Panc1 (cell line): ENCODE data around the gene PLCG1. TPM values are rescaled to one million over a fixed set of nuclear protein-coding genes. Genes with fewer than 3 reads are reported as not detected.

ENCODE experiments used
- ATAC-seq: fragments of 200-7000 bp; cut with Tn5 transposase; 2 replicates; pipeline ENCODE4 v1.9.1; 2020; ENCODE audit warnings: mild to moderate bottlenecking, moderate library complexity
- BruUV-seq: library from RNA; stranded (reverse); fragments of 400-500 nt; replicated peaks from 2 replicates; lab custom pipeline; 2021; lab: Mats Ljungman, UMichigan
- CTCF ChIA-PET: fragments of 300-600 bp; sonication (Branson Sonifier 250); formaldehyde crosslinking; loops from one replicate; lab custom pipeline; 2022; ENCODE audit warnings: antibody characterized with exemption; lab: Charles Lee
- POLR2A ChIA-PET: fragments of 300-600 bp; sonication (Branson Sonifier 250); formaldehyde crosslinking; loops from one replicate; lab custom pipeline; 2022; ENCODE audit warnings: antibody characterized with exemption; lab: Charles Lee
- DNase-seq: peaks from one replicate; pipeline ENCODE4 v3.0.0-alpha.2; 2010; ENCODE audit warnings: low read depth, low spot score
- H3K27ac ChIP-seq: 2 replicates; pipeline ENCODE4 v1.5.1; 2011; ENCODE audit warnings: mild to moderate bottlenecking, low read length, inconsistent platforms
- H3K27me3 ChIP-seq: fragments of 200-500 bp; sonication (Bioruptor generic); 2 replicates; pipeline ENCODE4 v1.6.0; 2014; ENCODE audit warnings: low read length, inconsistent platforms; ENCODE audit not compliant: control insufficient read depth, insufficient read depth
- H3K36me3 ChIP-seq: fragments of 200-500 bp; sonication (Bioruptor generic); 2 replicates; pipeline ENCODE4 v1.5.1; 2014; ENCODE audit warnings: inconsistent platforms, mild to moderate bottlenecking, low read length, moderate library complexity; ENCODE audit not compliant: control insufficient read depth, insufficient read depth
- H3K4me1 ChIP-seq: 2 replicates; pipeline ENCODE4 v1.5.1; 2011; ENCODE audit warnings: inconsistent platforms, mild to moderate bottlenecking, low read length, moderate library complexity; ENCODE audit not compliant: control insufficient read depth, insufficient read depth
- H3K4me3 ChIP-seq, 2 experiments: 2 replicates each; pipeline ENCODE4 v1.5.1; 2011 to 2012; ENCODE audit warnings: low read depth in 2 of 2, low read length in 2 of 2, mild to moderate bottlenecking in 2 of 2, inconsistent platforms in 1 of 2, moderate library complexity in 1 of 2
- H3K9me3 ChIP-seq: fragments of 200-500 bp; sonication (Bioruptor generic); 2 replicates; pipeline ENCODE4 v1.5.1; 2014; ENCODE audit warnings: low read depth, mild to moderate bottlenecking, inconsistent platforms, low read length, moderate library complexity; ENCODE audit not compliant: control insufficient read depth, insufficient read depth
- POLR2AphosphoS5 ChIP-seq: IDR thresholded peaks from 2 replicates; pipeline ENCODE4 v1.6.1; 2012; ENCODE audit warnings: mild to moderate bottlenecking, low read depth, low read length, moderate library complexity
- SIN3A ChIP-seq: IDR thresholded peaks from 2 replicates; pipeline ENCODE4 v1.6.1; 2012; ENCODE audit warnings: low read depth, mild to moderate bottlenecking, low read length, moderate library complexity, borderline replicate concordance; ENCODE audit not compliant: insufficient read depth
- TCF7L2 ChIP-seq: IDR thresholded peaks from 2 replicates; pipeline ENCODE4 v1.6.1; 2011; ENCODE audit warnings: mild to moderate bottlenecking, low read depth, low read length, inconsistent platforms
- in situ Hi-C: cut with HindIII; loops from 2 replicates; pipeline ENCODE4 v1.10.0; 2016; ENCODE audit warnings: low sequenced_read_pairs, low pct_unique_long_range_greater_than_20kb
- intact Hi-C: fragments of 100-400 bp; cut with micrococcal nuclease; formaldehyde crosslinking; loops from one replicate; pipeline ENCODE4 v1.10.0; 2022; ENCODE audit not compliant: unreplicated experiment
- total RNA-seq: library from RNA; stranded (reverse); gene quantifications from one replicate; pipeline ENCODE4 v1.2.1, GENCODE V29; 2021; ENCODE audit not compliant: unreplicated experiment
- TF ChIP-seq, protein P1 (sequence below), 2 experiments: IDR thresholded peaks; 2 replicates each; pipeline ENCODE4 v1.6.1; 2011 to 2012; ENCODE audit warnings: low read depth in 2 of 2, control low read depth in 1 of 2, low read length in 1 of 2, mild to moderate bottlenecking in 1 of 2, moderate library complexity in 1 of 2; ENCODE audit not compliant: insufficient read depth in 1 of 2
- TF ChIP-seq, protein P2 (sequence below): fragments of 450-650 bp; IDR thresholded peaks from 2 replicates; pipeline ENCODE4 v1.5.1; 2017; ENCODE audit warnings: mild to moderate bottlenecking

Gene PLCG1
- total RNA-seq, 1 experiment from 2014 or later, result 159 TPM

DNA sequence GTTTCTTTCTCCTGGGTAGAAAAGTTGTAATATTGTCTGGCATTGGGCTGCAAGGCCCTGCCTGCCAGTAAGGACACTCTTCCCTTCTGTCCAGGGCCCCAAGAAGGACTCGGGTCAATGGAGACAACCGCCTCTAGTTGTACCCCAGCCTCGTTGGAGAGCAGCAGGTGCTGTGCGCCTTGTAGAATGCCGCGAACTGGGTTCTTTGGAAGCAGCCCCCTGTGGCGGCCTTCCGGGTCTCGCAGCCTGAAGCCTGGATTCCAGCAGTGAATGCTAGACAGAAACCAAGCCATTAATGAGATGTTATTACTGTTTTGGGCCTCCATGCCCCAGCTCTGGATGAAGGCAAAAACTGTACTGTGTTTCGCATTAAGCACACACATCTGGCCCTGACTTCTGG lies 37.0 kb downstream of the PLCG1 start:
- TF ChIP-seq SIN3A, result no peak
- TF ChIP-seq, protein P1, sequence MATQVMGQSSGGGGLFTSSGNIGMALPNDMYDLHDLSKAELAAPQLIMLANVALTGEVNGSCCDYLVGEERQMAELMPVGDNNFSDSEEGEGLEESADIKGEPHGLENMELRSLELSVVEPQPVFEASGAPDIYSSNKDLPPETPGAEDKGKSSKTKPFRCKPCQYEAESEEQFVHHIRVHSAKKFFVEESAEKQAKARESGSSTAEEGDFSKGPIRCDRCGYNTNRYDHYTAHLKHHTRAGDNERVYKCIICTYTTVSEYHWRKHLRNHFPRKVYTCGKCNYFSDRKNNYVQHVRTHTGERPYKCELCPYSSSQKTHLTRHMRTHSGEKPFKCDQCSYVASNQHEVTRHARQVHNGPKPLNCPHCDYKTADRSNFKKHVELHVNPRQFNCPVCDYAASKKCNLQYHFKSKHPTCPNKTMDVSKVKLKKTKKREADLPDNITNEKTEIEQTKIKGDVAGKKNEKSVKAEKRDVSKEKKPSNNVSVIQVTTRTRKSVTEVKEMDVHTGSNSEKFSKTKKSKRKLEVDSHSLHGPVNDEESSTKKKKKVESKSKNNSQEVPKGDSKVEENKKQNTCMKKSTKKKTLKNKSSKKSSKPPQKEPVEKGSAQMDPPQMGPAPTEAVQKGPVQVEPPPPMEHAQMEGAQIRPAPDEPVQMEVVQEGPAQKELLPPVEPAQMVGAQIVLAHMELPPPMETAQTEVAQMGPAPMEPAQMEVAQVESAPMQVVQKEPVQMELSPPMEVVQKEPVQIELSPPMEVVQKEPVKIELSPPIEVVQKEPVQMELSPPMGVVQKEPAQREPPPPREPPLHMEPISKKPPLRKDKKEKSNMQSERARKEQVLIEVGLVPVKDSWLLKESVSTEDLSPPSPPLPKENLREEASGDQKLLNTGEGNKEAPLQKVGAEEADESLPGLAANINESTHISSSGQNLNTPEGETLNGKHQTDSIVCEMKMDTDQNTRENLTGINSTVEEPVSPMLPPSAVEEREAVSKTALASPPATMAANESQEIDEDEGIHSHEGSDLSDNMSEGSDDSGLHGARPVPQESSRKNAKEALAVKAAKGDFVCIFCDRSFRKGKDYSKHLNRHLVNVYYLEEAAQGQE (IDR thresholded peaks at IDR 0.05; ENCODE audit: insufficient read depth in 1 of 2, low read depth in 2 of 2, low read length in 1 of 2), result no peak
- TF ChIP-seq TCF7L2, result no peak
- no peak for TF ChIP-seq POLR2AphosphoS5
- TF ChIP-seq, protein P2, sequence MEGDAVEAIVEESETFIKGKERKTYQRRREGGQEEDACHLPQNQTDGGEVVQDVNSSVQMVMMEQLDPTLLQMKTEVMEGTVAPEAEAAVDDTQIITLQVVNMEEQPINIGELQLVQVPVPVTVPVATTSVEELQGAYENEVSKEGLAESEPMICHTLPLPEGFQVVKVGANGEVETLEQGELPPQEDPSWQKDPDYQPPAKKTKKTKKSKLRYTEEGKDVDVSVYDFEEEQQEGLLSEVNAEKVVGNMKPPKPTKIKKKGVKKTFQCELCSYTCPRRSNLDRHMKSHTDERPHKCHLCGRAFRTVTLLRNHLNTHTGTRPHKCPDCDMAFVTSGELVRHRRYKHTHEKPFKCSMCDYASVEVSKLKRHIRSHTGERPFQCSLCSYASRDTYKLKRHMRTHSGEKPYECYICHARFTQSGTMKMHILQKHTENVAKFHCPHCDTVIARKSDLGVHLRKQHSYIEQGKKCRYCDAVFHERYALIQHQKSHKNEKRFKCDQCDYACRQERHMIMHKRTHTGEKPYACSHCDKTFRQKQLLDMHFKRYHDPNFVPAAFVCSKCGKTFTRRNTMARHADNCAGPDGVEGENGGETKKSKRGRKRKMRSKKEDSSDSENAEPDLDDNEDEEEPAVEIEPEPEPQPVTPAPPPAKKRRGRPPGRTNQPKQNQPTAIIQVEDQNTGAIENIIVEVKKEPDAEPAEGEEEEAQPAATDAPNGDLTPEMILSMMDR, result no peak
- DNase-seq (no peak), ATAC-seq (no peak)
- intact Hi-C loops, result loop anchor here (5.0 kb wide), 1 partner anchor 58 kb away; no protein-coding TSS in a partner anchor
- ChIA-PET POLR2A (no interaction called here), CTCF (no interaction called here)
- no peak overlapping the region for H3K27ac ChIP-seq
- no peak overlapping the region for H3K4me3 ChIP-seq
- no peaks in the 10 kb centered on the region; the same call in 1 of the 2 replicates for H3K36me3 ChIP-seq
- H3K27me3 ChIP-seq, result no peaks in the 10 kb centered on the region
- no peaks in the 10 kb centered on the region for H3K9me3 ChIP-seq
- in situ Hi-C loops, result no loop called here
- H3K4me1 ChIP-seq, result no peaks in the 10 kb centered on the region
- BruUV-seq, result TSS peak; percentile 83

DNA sequence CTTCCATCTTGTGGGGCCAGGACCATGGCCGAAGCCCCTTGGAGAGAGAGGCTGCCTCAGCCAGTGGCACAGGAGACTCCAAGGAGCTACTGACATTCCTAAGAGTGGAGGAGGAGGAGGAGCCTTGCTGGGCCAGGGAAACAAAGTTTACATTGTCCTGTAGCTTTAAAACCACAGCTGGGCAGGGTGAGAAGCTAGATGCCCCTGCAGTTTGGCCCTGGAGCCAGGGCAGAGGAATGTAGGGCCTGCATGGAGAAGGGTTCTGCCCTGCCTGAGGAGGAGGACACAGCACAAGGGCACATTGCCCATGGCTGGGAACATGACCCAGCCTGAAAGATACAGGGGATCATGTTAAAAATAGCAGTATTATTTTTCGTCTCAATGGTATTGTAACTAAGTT lies 37.4 kb downstream of the PLCG1 start:
- H3K4me1 ChIP-seq, result no peaks in the 10 kb centered on the region
- H3K9me3 ChIP-seq, result no peaks in the 10 kb centered on the region
- no peak overlapping the region for H3K27ac ChIP-seq
- BruUV-seq, result no TSS peak
- ChIA-PET CTCF (no interaction called here), POLR2A (no interaction called here)
- no peak for TF ChIP-seq SIN3A
- TF ChIP-seq, protein P2, result no peak
- no peak for TF ChIP-seq POLR2AphosphoS5
- no peak for TF ChIP-seq TCF7L2
- TF ChIP-seq, protein P1 (IDR thresholded peaks at IDR 0.05; ENCODE audit: insufficient read depth in 1 of 2, low read depth in 2 of 2, low read length in 1 of 2), result no peak
- no peak for ATAC-seq
- intact Hi-C loops, result loop anchor here (5.0 kb wide), 1 partner anchor 58 kb away; no protein-coding TSS in a partner anchor
- H3K4me3 ChIP-seq, result no peak overlapping the region
- no peak for DNase-seq
- in situ Hi-C loops, result no loop called here
- H3K36me3 ChIP-seq, result no peaks in the 10 kb centered on the region; the same call in 1 of the 2 replicates
- H3K27me3 ChIP-seq, result no peaks in the 10 kb centered on the region
